Esophagus squamous epithelium (tissue), 5 donors: ENCODE measurements around the gene PI3. TPM values are rescaled to one million over a fixed set of nuclear protein-coding genes. Genes with fewer than 3 reads are reported as not detected.

Source experiments
- DNase-seq: peaks from one replicate; lab custom pipeline; 2025; lab: John Stamatoyannopoulos, UW
- H3K27ac ChIP-seq, 4 donors: fragments of 200-600 bp; sonication (generic); one replicate each; pipeline ENCODE4 v1.5.1; 2016 to 2019; ENCODE audit warnings: mild to moderate bottlenecking in 1 of 4
- H3K27me3 ChIP-seq, 4 donors: fragments of 200-600 bp; sonication (generic); 1 replicate in 3 of 4; 2 replicates in 1 of 4; pipeline versions ENCODE4 v1.5.1 to v1.6.0; 2017 to 2021; ENCODE audit warnings: antibody characterized with exemption in 1 of 4
- H3K36me3 ChIP-seq, 3 donors: fragments of 200-600 bp; sonication (generic); one replicate each; pipeline ENCODE4 v1.5.1; 2016 to 2019
- H3K4me1 ChIP-seq, 3 donors: fragments of 200-600 bp; sonication (generic); one replicate each; pipeline ENCODE4 v1.5.1; 2017 to 2019
- H3K4me3 ChIP-seq, 4 donors: fragments of 200-600 bp; sonication (generic); 1 replicate in 3 of 4; 2 replicates in 1 of 4; pipeline ENCODE4 v1.5.1; 2016 to 2019; ENCODE audit warnings: mild to moderate bottlenecking in 2 of 4, moderate library complexity in 1 of 4
- H3K9me3 ChIP-seq, 3 donors: fragments of 200-600 bp; sonication (generic); one replicate each; pipeline ENCODE4 v1.5.1; 2016 to 2019
- POLR2A ChIP-seq, 4 donors: fragments of 450-650 bp; IDR thresholded peaks; one replicate each; pipeline ENCODE4 v1.6.1; 2017; ENCODE audit warnings: antibody characterized with exemption in 4 of 4, mild to moderate bottlenecking in 4 of 4, moderate library complexity in 3 of 4
- WGBS, 2 donors: methylation state at CpG; one replicate each; pipeline ENCODE4 v1.1.5; 2018; 5-methylcytosine and 5-hydroxymethylcytosine counted together
- intact Hi-C: fragments of 100-400 bp; cut with DNase I; formaldehyde crosslinking; loops from one replicate; pipeline ENCODE4 v1.15.0; 2022
- total RNA-seq, 4 donors: library from RNA; depleted of rRNA; stranded (reverse); fragments of >200 nt; gene quantifications; one replicate each; pipeline ENCODE4 v1.1.0, GENCODE V29; 2016
- TF ChIP-seq, protein P1 (sequence below), 6 experiments: fragments of 450-650 bp in 4 of 6; fragments of 200-600 bp in 2 of 6; sonication (generic) in 2 of 6; IDR thresholded peaks; one replicate each; pipeline ENCODE4 v1.5.1; 2016 to 2019; ENCODE audit warnings: antibody characterized with exemption in 6 of 6, mild to moderate bottlenecking in 4 of 6, moderate library complexity in 4 of 6
- donor health status: DM: yes; HTN: yes; CAD: no.

The PI3 gene
- total RNA-seq, 4 donors from 2014 or later = 14.1 to 2,947 (median 1,123) TPM

DNA sequence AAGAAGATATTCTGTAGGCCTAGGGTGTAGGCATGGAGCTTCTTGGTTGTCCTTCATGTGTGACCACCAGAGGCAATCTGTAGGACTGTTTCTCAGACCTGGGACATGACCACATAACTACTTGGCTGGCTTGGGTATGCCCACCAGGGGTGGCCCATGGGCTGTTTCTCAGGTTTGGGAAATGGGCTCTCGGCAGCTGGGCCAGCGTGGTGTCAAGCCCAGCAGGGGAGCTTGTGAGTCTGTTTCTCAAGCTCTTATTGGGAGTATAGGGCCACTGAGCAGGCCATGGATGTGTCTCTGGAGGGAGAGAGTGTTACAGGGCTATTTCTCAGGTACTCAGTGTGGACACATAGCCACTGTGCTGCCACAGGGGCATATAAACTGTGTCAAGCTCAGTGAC, 43.9 kb downstream of the PI3 start:
- 100% methylated on average over 1 of the region's 2 CpGs; no CpG with 5 or more reads in 1 of the 2 donors for WGBS, 2 donors
- TF ChIP-seq POLR2A (IDR thresholded peaks at IDR 0.05) = no peak
- TF ChIP-seq, protein P1, sequence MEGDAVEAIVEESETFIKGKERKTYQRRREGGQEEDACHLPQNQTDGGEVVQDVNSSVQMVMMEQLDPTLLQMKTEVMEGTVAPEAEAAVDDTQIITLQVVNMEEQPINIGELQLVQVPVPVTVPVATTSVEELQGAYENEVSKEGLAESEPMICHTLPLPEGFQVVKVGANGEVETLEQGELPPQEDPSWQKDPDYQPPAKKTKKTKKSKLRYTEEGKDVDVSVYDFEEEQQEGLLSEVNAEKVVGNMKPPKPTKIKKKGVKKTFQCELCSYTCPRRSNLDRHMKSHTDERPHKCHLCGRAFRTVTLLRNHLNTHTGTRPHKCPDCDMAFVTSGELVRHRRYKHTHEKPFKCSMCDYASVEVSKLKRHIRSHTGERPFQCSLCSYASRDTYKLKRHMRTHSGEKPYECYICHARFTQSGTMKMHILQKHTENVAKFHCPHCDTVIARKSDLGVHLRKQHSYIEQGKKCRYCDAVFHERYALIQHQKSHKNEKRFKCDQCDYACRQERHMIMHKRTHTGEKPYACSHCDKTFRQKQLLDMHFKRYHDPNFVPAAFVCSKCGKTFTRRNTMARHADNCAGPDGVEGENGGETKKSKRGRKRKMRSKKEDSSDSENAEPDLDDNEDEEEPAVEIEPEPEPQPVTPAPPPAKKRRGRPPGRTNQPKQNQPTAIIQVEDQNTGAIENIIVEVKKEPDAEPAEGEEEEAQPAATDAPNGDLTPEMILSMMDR (IDR thresholded peaks at IDR 0.05) = no peak
- Histone ChIP-seq H3K9me3 (no peaks in the 10 kb centered on the region), H3K27me3 (peaks cover 0 to 33% (median 0%) of the 10 kb centered on the region in 4 donors), H3K36me3 (no peaks in the 10 kb centered on the region), H3K4me3 (no peak overlapping the region), H3K27ac (no peak overlapping the region), H3K4me1 (no peaks in the 10 kb centered on the region)
- intact Hi-C loops = no loop called here
- DNase-seq = no peak

DNA sequence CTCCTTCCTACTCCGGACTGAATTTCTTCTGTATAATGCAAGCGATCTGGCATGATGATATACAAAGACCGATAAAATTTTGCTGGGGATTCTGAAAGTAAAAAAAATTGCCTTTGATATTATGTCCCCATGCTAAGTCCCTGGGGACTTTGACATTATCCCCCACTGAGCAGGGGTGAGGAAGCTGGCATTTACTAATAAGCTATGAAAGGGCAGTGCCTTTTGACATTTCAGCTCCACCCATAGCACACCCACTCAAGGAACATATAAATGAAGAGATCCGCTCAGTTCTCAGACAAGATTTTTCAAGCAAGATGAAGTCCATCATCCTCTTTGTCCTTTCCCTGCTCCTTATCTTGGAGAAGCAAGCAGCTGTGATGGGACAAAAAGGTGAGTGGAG, 46.4 kb downstream of the PI3 start, which contains the start of gene SEMG2:
TSS of gene SEMG2 (plus strand) at position 298 of the 400 bp plus-strand sequence. CDS start at position 315, 17 bp downstream.
- WGBS, 2 donors = 91 to 95% methylated on average over 4 of the region's 4 CpGs
- intact Hi-C loops = no loop called here

DNA sequence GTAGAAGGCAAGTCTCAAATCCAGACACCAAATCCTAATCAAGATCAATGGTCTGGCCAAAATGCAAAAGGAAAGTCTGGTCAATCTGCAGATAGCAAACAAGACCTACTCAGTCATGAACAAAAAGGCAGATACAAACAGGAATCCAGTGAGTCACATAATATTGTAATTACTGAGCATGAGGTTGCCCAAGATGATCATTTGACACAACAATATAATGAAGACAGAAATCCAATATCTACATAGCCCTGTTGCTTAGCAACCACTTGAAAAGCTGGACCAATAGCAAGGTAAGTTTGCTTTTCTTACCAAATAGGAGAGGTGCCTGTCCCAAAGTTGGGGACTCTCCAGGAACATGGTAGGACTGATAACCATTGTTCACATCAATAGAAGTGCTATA, 48.4 kb downstream of the PI3 start:
- H3K4me3 ChIP-seq = no peak overlapping the region
- no peaks in the 10 kb centered on the region for H3K4me1 ChIP-seq
- no peak overlapping the region for H3K27ac ChIP-seq
- no peaks in the 10 kb centered on the region for H3K36me3 ChIP-seq
- H3K9me3 ChIP-seq = no peaks in the 10 kb centered on the region
- no peak for TF ChIP-seq POLR2A (IDR thresholded peaks at IDR 0.05)
- TF ChIP-seq, protein P1 (IDR thresholded peaks at IDR 0.05) = no peak
- peaks cover 0 to 59% (median 0%) of the 10 kb centered on the region in 4 donors for H3K27me3 ChIP-seq
- intact Hi-C loops = no loop called here
- DNase-seq = no peak

More for the DNA sequence above, 46.4 kb downstream of the PI3 start, which contains the start of gene SEMG2:
- H3K36me3 ChIP-seq = no peaks in the 10 kb centered on the region
- peaks cover 0 to 46% (median 0%) of the 10 kb centered on the region in 4 donors for H3K27me3 ChIP-seq
- no peaks in the 10 kb centered on the region for H3K4me1 ChIP-seq
- no peak within 1 kb of the TSS for H3K4me3 ChIP-seq
- DNase-seq = no peak
- no peaks in the 10 kb centered on the region for H3K9me3 ChIP-seq
- TF ChIP-seq POLR2A (IDR thresholded peaks at IDR 0.05) = no peak
- TF ChIP-seq, protein P1 (IDR thresholded peaks at IDR 0.05) = no peak
- H3K27ac ChIP-seq = no peak within 1 kb of the TSS

Other genes starting within 250 kb of the PI3 start
- 10 to 100 TPM; 11.4 to 19.5 (median 16.7) TPM for gene TOMM34, start 214.5 kb upstream of the PI3 start, total RNA-seq
- gene STK4, start 208.4 kb upstream of the PI3 start, total RNA-seq = 10 to 100 TPM; 14.6 to 29.8 (median 17.6) TPM
- under 1 TPM in 3 of 4 donors, not detected in 1; 0.22 to 0.80 (median 0.29) TPM for gene KCNS1, start 73.8 kb upstream of the PI3 start, total RNA-seq
- gene WFDC5, start 59.7 kb upstream of the PI3 start, total RNA-seq = 10 to 100 TPM in 1 of 4 donors, 1 to 10 TPM in 3; 3.1 to 32.1 (median 4.6) TPM
- 1 to 10 TPM in 1 of 4 donors, under 1 TPM in 2, not detected in 1; 0.44 to 2.6 (median 0.64) TPM for gene WFDC12, start 50.4 kb upstream of the PI3 start, total RNA-seq
- gene SEMG1, start 32.1 kb downstream of the PI3 start, total RNA-seq = not detected
- not detected for gene SEMG2, start 46.5 kb downstream of the PI3 start, total RNA-seq
- gene SLPI, start 79.7 kb downstream of the PI3 start, total RNA-seq = 1,000 to 10,000 TPM in 2 of 4 donors, 100 to 1,000 TPM in 2; 250 to 1,637 (median 1,024) TPM
- gene RBPJL, start 131.9 kb downstream of the PI3 start, total RNA-seq = not detected
- under 1 TPM in 2 of 4 donors, not detected in 2; 0.09 to 0.68 TPM for gene MATN4, start 133.4 kb downstream of the PI3 start, total RNA-seq
- gene SDC4, start 173.5 kb downstream of the PI3 start, total RNA-seq = 100 to 1,000 TPM in 3 of 4 donors, 10 to 100 TPM in 1; 88.1 to 174 (median 120) TPM
- 10 to 100 TPM; 22.3 to 32.4 (median 27.0) TPM for gene SYS1, start 188.3 kb downstream of the PI3 start, total RNA-seq
- not detected for gene TP53TG5, start 203.4 kb downstream of the PI3 start, total RNA-seq
- gene DBNDD2, start 233.4 kb downstream of the PI3 start, total RNA-seq = 10 to 100 TPM; 14.1 to 39.3 (median 32.2) TPM
- gene PIGT, start 241.2 kb downstream of the PI3 start, total RNA-seq = 10 to 100 TPM; 38.6 to 48.1 (median 44.0) TPM